MCF 10A (cell line): ENCODE data around the gene ITGAE. TPM values are rescaled to one million over a fixed set of nuclear protein-coding genes. Genes with fewer than 3 reads are reported as not detected.

Source experiments
- BruUV-seq: library from RNA; stranded (reverse); fragments of 400-500 nt; replicated peaks from 2 replicates; lab custom pipeline; 2021; lab: Mats Ljungman, UMichigan
- CTCF ChIA-PET: fragments of 300-600 bp; sonication (Branson Sonifier 250); formaldehyde crosslinking; extraction: SDS; loops from one replicate; lab custom pipeline; 2021; ENCODE audit warnings: antibody characterized with exemption, inconsistent platforms; lab: Yijun Ruan, JAX
- POLR2A ChIA-PET: fragments of 300-600, 350-650 bp; sonication (Branson Sonifier 250); formaldehyde crosslinking; extraction: SDS; loops from one replicate; lab custom pipeline; 2020; ENCODE audit warnings: antibody characterized with exemption, inconsistent platforms; lab: Yijun Ruan, JAX
- DNase-seq: peaks from one replicate; pipeline ENCODE4 v3.0.0-alpha.2; 2018; ENCODE audit not compliant: unreplicated experiment
- H3K27ac Mint-ChIP-seq: one replicate; pipeline ENCODE4 v1.8.0; 2022; ENCODE audit warnings: mild to moderate bottlenecking, low read depth, mixed read lengths; ENCODE audit not compliant: unreplicated experiment
- H3K27me3 Mint-ChIP-seq: one replicate; pipeline ENCODE4 v1.8.0; 2022; ENCODE audit warnings: mixed read lengths; ENCODE audit not compliant: insufficient read depth, unreplicated experiment
- H3K36me3 Mint-ChIP-seq: one replicate; pipeline ENCODE4 v1.8.0; 2022; ENCODE audit warnings: mild to moderate bottlenecking, moderate library complexity, mixed read lengths; ENCODE audit not compliant: insufficient read depth, unreplicated experiment
- H3K4me1 Mint-ChIP-seq: one replicate; pipeline ENCODE4 v1.8.0; 2022; ENCODE audit warnings: mixed read lengths; ENCODE audit not compliant: insufficient read depth, unreplicated experiment
- H3K4me3 Mint-ChIP-seq: one replicate; pipeline ENCODE4 v1.8.0; 2022; ENCODE audit warnings: mild to moderate bottlenecking, moderate library complexity, mixed read lengths; ENCODE audit not compliant: unreplicated experiment
- H3K9me3 Mint-ChIP-seq: one replicate; pipeline ENCODE4 v1.8.0; 2022; ENCODE audit warnings: mixed read lengths; ENCODE audit not compliant: unreplicated experiment
- intact Hi-C: fragments of 100-400 bp; cut with micrococcal nuclease; formaldehyde crosslinking; loops from 2 replicates; pipeline ENCODE4 v1.14.1; 2022
- total RNA-seq: library from RNA; stranded (reverse); gene quantifications from 2 replicates; pipeline ENCODE4 v1.2.3, GENCODE V29; 2022
- TF ChIP-seq, protein P1 (sequence below): fragments of 200-600 bp; IDR thresholded peaks from one replicate; pipeline ENCODE4 v1.8.0; 2022; ENCODE audit warnings: antibody characterized with exemption, mild to moderate bottlenecking; ENCODE audit not compliant: unreplicated experiment

Gene ITGAE
- total RNA-seq, 1 experiment from 2014 or later = 26.6 TPM

- Mint-ChIP-seq H3K27ac (peak overlapping the region; percentile 86), H3K9me3 (no peaks in the 10 kb centered on the region)
- TF ChIP-seq, protein P1, sequence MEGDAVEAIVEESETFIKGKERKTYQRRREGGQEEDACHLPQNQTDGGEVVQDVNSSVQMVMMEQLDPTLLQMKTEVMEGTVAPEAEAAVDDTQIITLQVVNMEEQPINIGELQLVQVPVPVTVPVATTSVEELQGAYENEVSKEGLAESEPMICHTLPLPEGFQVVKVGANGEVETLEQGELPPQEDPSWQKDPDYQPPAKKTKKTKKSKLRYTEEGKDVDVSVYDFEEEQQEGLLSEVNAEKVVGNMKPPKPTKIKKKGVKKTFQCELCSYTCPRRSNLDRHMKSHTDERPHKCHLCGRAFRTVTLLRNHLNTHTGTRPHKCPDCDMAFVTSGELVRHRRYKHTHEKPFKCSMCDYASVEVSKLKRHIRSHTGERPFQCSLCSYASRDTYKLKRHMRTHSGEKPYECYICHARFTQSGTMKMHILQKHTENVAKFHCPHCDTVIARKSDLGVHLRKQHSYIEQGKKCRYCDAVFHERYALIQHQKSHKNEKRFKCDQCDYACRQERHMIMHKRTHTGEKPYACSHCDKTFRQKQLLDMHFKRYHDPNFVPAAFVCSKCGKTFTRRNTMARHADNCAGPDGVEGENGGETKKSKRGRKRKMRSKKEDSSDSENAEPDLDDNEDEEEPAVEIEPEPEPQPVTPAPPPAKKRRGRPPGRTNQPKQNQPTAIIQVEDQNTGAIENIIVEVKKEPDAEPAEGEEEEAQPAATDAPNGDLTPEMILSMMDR = no peak
These were observed 134.5 kb downstream of the ITGAE start for GRCh38 chr17:3666516-3666915.

GRCh38 chr17:3665834-3666233 is 135.2 kb downstream of the ITGAE start:
- DNase-seq = no peak
- Mint-ChIP-seq H3K4me3 (peak overlapping the region; percentile 94), H3K27me3 (no peaks in the 10 kb centered on the region), H3K4me1 (peaks cover 10% of the 10 kb centered on the region), H3K27ac (peak overlapping the region; percentile 86), H3K36me3 (peaks cover 48% of the 10 kb centered on the region), H3K9me3 (no peaks in the 10 kb centered on the region)
- TF ChIP-seq, protein P1 = no peak
- ChIA-PET CTCF (no interaction called here), POLR2A (no interaction called here)
- intact Hi-C loops = no loop called here
- BruUV-seq = no TSS peak

More at GRCh38 chr17:3666516-3666915, 134.5 kb downstream of the ITGAE start:
- Mint-ChIP-seq H3K36me3 (peaks cover 46% of the 10 kb centered on the region), H3K4me3 (peak overlapping the region; percentile 94), H3K4me1 (peaks cover 11% of the 10 kb centered on the region), H3K27me3 (no peaks in the 10 kb centered on the region)
- no peak for DNase-seq
- intact Hi-C loops = no loop called here
- ChIA-PET POLR2A (interaction anchor here (0.6 to 3.8 kb wide), 9 partner anchors 7 to 774 kb away, joined by 3 to 36 read pairs (median 7); partner anchors contain the start of genes CTNS, HASPIN, P2RX5 and SHPK), CTCF (interaction anchor here (1.1 kb wide), 1 partner anchor 30 kb away, joined by 4 read pairs; the partner anchor contains the start of genes CTNS and SHPK)
- BruUV-seq = no TSS peak

Other genes starting within 250 kb of the ITGAE start
- gene TRPV3, start 243.4 kb downstream of the ITGAE start, total RNA-seq = 4.4 and 5.4 TPM in 2 replicates
- gene TRPV1, start 191.8 kb downstream of the ITGAE start, total RNA-seq = 2.7 and 5.4 TPM in 2 replicates
- 6.3 and 8.3 TPM in 2 replicates for gene SHPK, start 164.9 kb downstream of the ITGAE start, total RNA-seq
- gene CTNS, start 164.4 kb downstream of the ITGAE start, total RNA-seq = 7.1 and 11.4 TPM in 2 replicates
- 130 and 147 TPM in 2 replicates for gene TAX1BP3, start 132.6 kb downstream of the ITGAE start, total RNA-seq
- 72.2 and 78.5 TPM in 2 replicates for gene EMC6, start 132.4 kb downstream of the ITGAE start, total RNA-seq
- gene P2RX5, start 105.0 kb downstream of the ITGAE start, total RNA-seq = 4.8 and 4.9 TPM in 2 replicates
- 3.7 and 6.4 TPM in 2 replicates for gene HASPIN, start 77.3 kb downstream of the ITGAE start, total RNA-seq
- 47.1 and 52.5 TPM in 2 replicates for gene NCBP3, start 45.1 kb upstream of the ITGAE start, total RNA-seq
- 3.8 and 4.3 TPM in 2 replicates for gene CAMKK1, start 91.9 kb upstream of the ITGAE start, total RNA-seq
- not detected in 2 replicates for gene P2RX1, start 115.3 kb upstream of the ITGAE start, total RNA-seq
- not detected in 2 replicates for gene ATP2A3, start 163.2 kb upstream of the ITGAE start, total RNA-seq